Activated CD4-positive, alpha-beta T cell treated with anti-CD3 and anti-CD28 coated beads, Interleukin-2, Interleukin-4, amounts not matched to agents 100 ng/mL and 50 ng/mL, durations not matched to agents 16 hours and 8 hours (primary cell): ENCODE data around the gene ACTL6A.

Experiments used
- DNase-seq: peaks from one replicate; pipeline ENCODE4 v3.0.0-alpha.2; 2020; ENCODE audit warnings: low spot score

ACTL6A gene

GRCh38 chr3:179591313-179591712 is 28.6 kb downstream of the ACTL6A start:
- DNase-seq: no peak

GRCh38 chr3:179599531-179599930 is 36.8 kb downstream of the ACTL6A start:
- no peak for DNase-seq

- DNase-seq: no peak
These were observed 40.6 kb downstream of the ACTL6A start for GRCh38 chr3:179603321-179603720.

- DNase-seq: no peak
These were observed 41.1 kb downstream of the ACTL6A start for GRCh38 chr3:179603831-179604230.

- DNase-seq: peak; percentile 96
These were observed 41.8 kb downstream of the ACTL6A start, which contains the start of the genes MRPL47 and NDUFB5 for GRCh38 chr3:179604321-179605078. MRPL47 (minus strand) TSS chr3:179604638; CDS start chr3:179604624, 14 bp downstream. NDUFB5 (plus strand) TSS chr3:179604794; CDS start chr3:179604816, 22 bp downstream.

- DNase-seq: no peak
These were observed 43.9 kb downstream of the ACTL6A start for GRCh38 chr3:179606534-179607085.

GRCh38 chr3:179608931-179609720 is 46.4 kb downstream of the ACTL6A start:
- DNase-seq: peak; percentile 83

- no peak for DNase-seq
These were observed 47.3 kb downstream of the ACTL6A start for GRCh38 chr3:179610066-179610465.

GRCh38 chr3:179613807-179614206 is 51.1 kb downstream of the ACTL6A start:
- DNase-seq: no peak

GRCh38 chr3:179615458-179616173 is 52.9 kb downstream of the ACTL6A start:
- DNase-seq: no peak

- DNase-seq: no peak
These were observed 59.3 kb downstream of the ACTL6A start for GRCh38 chr3:179622023-179622422.

GRCh38 chr3:179624451-179624850 is 61.7 kb downstream of the ACTL6A start:
- DNase-seq: no peak

- DNase-seq: no peak
These were observed 68.2 kb downstream of the ACTL6A start for GRCh38 chr3:179630753-179631451.
